Tongue (tissue), 3 donors: Measurements from ENCODE around the gene CBR4. TPM values are rescaled to one million over a fixed set of nuclear protein-coding genes. Genes with fewer than 3 reads are reported as not detected.
"Not testable (repeated sequence)": the region's sequence is repeated elsewhere in the genome, so short reads cannot be mapped to it uniquely, and the experiment has no call there.

ENCODE experiments used
- DNase-seq: peaks from one replicate; pipeline ENCODE4 v3.0.0-alpha.2; 2015
- small RNA-seq: library from RNA; depleted of rRNA; stranded (forward); fragments of <200 nt; gene quantifications from one replicate; pipeline ENCODE3, GENCODE V24; 2014; ENCODE audit warnings: low replicate concordance
- total RNA-seq: library from RNA; depleted of rRNA; stranded (reverse); fragments of >200 nt; gene quantifications from one replicate; pipeline ENCODE4 v1.2.3, GENCODE V29; 2014

Gene CBR4
- total RNA-seq, 1 donor from 2014 or later, result 28.4 TPM

DNA sequence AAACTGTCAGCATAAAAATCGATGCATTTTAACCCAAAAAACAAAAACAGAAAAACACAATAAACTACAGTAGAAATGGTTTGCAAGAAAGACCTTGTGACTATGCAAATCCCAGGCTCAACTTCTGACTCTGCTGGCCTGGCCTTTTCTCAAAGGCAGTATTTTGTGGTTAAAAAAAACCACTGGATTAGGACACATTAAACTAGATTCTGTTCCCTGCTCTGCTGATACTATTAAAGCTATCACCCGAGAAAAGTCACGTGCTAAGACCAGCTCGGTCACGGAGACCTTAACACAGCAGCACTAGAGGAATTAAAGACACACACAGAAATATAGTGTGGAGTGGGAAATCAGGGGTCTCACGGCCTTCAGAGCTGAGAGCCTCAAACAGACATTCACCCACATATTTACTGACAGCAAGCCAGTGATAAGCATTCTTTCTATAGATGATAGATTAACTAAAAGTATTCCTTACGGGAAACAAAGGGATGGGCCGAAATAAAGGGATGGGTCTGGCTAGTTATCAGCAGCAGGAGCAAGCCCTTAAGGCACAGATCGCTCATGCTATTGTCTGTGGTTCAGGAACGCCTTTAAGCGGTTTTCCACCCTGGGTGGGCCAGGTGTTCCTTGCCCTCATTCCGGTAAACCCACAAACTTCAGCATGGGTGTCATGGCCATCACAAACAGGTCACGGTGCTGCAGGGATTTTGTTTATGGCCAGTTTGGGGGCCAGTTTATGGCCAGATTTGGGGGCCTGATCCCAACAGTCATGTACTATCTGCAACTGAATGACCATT is 16.1 kb downstream of the CBR4 start:
- DNase-seq, result no peak

- DNase-seq, result not testable (repeated sequence)
These were observed 17.0 kb downstream of the CBR4 start for GRCh38 chr4:168992952-168993482.

DNA sequence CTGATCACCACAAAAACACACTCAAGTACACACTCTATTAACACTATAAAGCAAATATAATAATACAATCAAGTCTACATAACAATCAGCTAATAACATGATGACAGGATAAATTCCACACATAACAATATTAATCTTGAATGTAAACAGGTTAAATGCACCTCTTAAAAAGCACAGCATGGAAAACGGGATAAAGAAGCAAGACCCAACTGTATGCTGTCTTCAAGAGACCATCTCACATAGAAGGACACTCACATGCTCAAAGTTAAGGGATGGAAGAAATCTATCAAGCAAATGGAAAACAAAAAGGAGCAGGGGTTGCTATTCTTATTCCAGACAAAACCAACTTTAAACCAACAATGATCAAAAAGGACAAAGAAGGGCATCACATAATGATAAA is 28.1 kb downstream of the CBR4 start:
- no peak for DNase-seq

GRCh38 chr4:168981460-168981859 is 28.6 kb downstream of the CBR4 start:
- no peak for DNase-seq

DNA sequence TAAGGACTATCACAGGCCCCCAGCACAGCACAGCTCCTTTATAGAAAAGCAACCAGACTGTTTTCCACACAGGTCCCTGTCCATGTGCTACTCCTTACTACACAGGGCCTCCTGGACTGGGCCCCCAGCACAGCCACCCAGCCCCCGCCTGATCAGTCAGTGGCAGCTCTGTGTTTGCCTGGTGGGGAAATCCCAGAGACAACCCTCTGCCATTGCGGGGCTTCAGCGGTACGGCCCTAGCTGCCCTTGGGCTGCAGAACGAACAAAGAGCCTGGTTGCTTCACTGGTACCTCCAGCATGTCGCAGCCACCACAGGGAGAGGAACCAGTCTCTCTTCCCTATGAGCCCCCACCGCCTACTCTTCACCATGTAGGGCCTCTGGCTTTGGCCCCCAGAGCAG is 30.7 kb downstream of the CBR4 start:
- DNase-seq, result no peak

DNA sequence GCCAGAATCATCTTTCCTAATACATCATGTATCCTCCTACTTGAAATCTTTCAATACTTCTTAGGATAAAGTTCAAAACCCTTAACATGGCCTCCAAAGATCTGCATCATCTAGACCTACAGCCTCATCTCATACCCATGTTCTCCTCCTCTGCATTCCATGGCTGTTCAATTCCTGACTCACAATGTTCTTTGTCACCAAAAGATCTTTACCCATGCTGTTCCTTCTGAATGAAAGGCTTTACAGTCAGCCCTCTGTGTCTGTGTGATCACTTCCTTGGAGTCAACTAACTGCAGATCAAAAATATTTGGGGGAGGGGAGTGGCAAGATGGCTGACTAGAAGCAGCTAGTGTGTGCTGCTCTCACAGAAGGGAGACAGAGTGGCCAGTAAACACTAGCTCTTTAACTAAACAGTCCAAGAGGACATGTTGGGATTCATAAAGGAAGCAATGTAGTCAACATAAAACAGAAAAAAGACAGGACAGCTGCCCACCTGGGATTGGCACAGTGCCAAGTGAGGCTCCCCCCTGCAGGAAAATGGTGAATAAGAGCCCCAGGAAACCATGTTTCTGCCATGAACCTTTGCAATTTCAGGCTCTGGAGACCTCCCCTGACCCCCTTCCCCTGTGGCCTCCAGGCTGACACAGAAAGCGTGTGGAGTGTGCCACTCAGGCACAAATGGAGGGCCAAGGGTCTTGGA is 31.9 kb downstream of the CBR4 start:
- DNase-seq, result no peak

DNA sequence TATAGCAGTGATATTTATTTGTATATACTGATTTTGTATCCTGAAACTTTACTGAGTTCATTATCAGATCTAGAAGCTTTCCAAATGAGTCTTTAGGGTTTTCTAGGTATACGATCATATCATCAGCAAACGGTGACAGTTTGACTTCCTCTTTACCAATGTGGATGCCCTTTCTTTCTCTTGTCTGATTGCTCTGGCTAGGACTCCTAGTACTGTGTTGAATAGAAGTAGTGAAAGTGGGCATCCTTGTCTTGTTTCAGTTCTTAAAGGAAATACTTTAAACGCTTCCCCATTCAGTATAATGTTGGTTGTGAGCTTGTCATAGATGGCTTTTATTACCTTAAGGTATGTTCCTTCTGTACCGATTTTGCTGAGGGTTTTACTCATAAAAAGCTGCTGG is 37.5 kb downstream of the CBR4 start:
- DNase-seq, result no peak

- no peak for DNase-seq
These were observed 49.3 kb downstream of the CBR4 start for GRCh38 chr4:168960716-168961115.

DNA sequence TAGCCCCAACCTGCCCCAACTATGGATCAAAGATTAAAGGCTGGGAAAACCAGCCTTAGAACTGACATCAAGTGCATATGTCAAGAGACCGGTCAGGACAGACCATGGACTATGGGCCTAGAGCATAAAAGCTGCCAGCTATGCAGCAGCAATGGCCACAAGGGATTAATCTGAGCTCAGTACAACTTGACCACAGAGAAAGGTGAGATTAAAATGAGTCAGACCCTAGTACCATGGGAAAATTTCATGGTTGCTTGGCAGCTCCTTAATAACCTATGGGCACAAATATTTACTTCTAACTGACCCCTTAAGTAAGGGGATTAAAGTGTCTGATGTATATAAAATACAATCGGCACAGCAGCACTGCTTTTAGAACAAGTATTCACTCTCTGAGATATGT is 54.4 kb downstream of the CBR4 start:
- no peak for DNase-seq

DNA sequence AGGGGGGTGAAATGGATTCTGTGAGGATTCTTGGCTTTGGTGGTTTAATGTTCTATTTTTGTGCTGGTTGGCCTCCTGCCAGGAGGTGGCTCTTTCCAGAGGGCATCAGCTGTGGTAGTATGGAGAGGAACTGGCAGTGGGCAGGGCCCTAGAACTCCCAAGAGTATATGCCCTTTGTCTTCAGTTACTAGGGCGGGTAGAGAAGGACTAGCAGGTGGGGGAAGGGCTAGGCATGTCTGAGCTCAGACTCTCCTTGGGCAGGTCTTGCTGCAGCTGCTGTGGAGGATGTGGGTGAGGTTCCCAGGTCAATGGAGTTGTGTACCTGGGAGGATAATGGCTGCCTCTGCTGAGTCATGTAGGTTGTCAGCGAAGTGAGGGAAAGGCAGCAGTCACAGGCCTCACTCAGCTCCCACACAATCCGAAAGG is 57.2 kb downstream of the CBR4 start:
- peak; percentile 73 for DNase-seq

GRCh38 chr4:168945291-168945690 is 64.8 kb downstream of the CBR4 start:
- DNase-seq, result no peak

- no peak for DNase-seq
These were observed 67.1 kb downstream of the CBR4 start for GRCh38 chr4:168942985-168943384.

Small RNA genes within 50 kb of the gene (small RNA-seq; reads per million reads assigned to genes)
- 1.2 reads per million, percentile 87 among the genes with 10 or more reads in this experiment for gene RNY4P17
